GM12875 (cell line): ENCODE results near the gene C2orf69.

Source experiments
- H3K4me3 ChIP-seq: one replicate; pipeline ENCODE4 v1.5.1; 2011; ENCODE audit warnings: low read depth, low read length, control low read depth
- CTCF ChIP-seq: IDR thresholded peaks from 2 replicates; pipeline ENCODE4 v1.5.1; 2011; ENCODE audit warnings: low read depth, mild to moderate bottlenecking, control low read depth, inconsistent platforms, low read length, moderate library complexity, borderline replicate concordance; ENCODE audit not compliant: insufficient read depth

The C2orf69 gene

GRCh38 chr2:199950396-199950795, 39.3 kb downstream of the C2orf69 start:
- no peak overlapping the region for H3K4me3 ChIP-seq
- no peak for TF ChIP-seq CTCF

- TF ChIP-seq CTCF: no peak
- no peak overlapping the region for H3K4me3 ChIP-seq
Observed at GRCh38 chr2:199951023-199951422, 39.9 kb downstream of the C2orf69 start.

GRCh38 chr2:199955007-199955338, 43.9 kb downstream of the C2orf69 start:
- TF ChIP-seq CTCF: no peak

DNA sequence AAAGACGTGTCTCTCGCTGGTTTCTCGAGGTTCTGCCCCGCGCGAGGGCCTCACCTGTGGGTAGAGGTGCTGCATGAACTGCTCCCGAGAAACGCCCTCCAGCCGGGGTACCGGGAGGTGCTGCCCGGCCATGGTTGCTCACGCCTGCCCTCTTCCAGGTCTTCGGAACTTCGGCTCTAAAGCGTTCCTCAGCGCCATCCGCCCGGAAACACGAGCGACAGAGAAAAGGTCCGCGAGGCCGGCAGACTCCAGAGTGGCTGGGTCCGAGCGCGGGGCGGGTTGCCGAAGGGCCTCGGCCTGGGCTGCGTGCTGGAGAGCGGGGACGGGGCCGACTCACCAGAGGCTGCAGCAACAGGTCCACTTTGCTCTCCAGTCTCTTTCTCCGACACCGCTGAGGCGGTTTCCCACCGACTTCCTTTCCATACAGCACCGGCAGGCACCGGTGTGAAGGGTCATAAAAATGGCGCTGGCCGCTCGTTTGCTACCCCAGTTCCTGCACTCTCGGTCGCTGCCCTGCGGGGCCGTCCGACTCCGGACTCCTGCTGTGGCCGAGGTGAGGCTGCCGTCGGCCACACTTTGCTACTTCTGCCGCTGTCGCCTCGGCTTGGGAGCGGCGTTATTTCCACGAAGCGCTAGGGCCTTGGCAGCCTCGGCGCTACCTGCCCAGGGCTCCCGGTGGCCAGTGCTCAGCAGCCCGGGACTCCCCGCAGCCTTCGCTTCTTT, 44.4 kb downstream of the C2orf69 start, which contains the start of the genes MAIP1 and TYW5:
TSS of gene MAIP1 (plus strand) at position 244 of the 723 bp plus-strand sequence. CDS start at position 461, 217 bp downstream.
TSS of gene TYW5 (minus strand) at position 153 of the 723 bp plus-strand sequence. CDS start at position 132, 21 bp downstream.
- TF ChIP-seq CTCF: peak; percentile 27; the same call in 1 of the 2 replicates
- peak within 1 kb of the TSS; percentile 85 for H3K4me3 ChIP-seq

More at GRCh38 chr2:199955007-199955338, 43.9 kb downstream of the C2orf69 start:
- H3K4me3 ChIP-seq: peak overlapping the region; percentile 85

- H3K4me3 ChIP-seq: peak overlapping the region; percentile 85
Observed at GRCh38 chr2:199956062-199956380, 44.9 kb downstream of the C2orf69 start.

DNA sequence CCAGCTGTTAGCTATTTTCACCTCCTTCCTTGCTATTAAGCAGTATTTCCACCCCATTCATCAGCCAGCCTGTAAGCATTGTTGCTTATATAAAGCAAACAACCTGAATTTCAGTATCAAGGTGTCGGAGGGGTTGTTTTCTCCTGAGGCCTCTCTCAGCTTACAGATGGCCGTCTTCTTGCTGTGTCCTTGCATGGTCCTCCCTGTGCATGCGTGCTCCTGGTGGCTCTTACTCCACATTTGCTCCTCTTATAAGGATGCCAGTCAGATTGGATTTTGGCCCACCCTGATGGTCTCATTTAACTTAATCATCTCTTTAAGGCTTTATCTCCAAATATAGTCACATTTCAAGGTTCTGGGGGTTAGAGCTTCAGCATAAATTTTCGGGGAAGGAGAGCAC, 46.9 kb downstream of the C2orf69 start:
- no peak overlapping the region for H3K4me3 ChIP-seq
- TF ChIP-seq CTCF: no peak

More at GRCh38 chr2:199956062-199956380, 44.9 kb downstream of the C2orf69 start:
- no peak for TF ChIP-seq CTCF

DNA sequence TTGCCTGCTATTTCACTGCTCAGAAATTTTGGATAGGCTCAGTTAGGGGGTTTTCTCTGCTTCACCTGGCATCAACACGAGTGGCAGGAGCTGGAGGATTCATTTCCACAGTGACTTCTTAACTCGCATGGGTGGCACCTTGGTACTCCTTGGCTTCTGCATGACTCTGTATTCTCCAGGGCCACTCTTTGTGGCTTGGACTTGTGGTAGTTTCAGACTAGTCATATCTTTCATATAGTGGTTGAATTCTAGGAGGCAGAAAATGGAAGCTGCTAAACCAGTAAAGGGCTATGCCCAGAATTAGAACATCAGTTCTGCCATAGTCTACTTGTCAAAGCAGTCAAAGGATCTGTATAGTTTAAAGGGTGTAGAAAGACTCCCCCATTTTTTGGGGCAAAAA, 51.1 kb downstream of the C2orf69 start:
- TF ChIP-seq CTCF: no peak

More for the DNA sequence above, 51.1 kb downstream of the C2orf69 start:
- no peak overlapping the region for H3K4me3 ChIP-seq
